HG02840 (cell line): Measurements from ENCODE around the gene RTN4RL2.

Source experiments
- ATAC-seq: cut with Tn5 transposase; IDR thresholded peaks from one replicate; pipeline ENCODE4 v1.9.1; 2021; ENCODE audit warnings: mild to moderate bottlenecking, moderate library complexity, moderate number of reproducible peaks; ENCODE audit not compliant: unreplicated experiment, low FRiP score

RTN4RL2 gene

GRCh38 chr11:57460022-57460757 is at the start of gene RTN4RL2:
TSS of gene RTN4RL2 (plus strand) at chr11:57460528. CDS start at chr11:57460866, 338 bp downstream.
- ATAC-seq: no peak

GRCh38 chr11:57413681-57414080 is 46.6 kb upstream of the RTN4RL2 start:
- ATAC-seq: no peak

- ATAC-seq: no peak
Observed at GRCh38 chr11:57414612-57415212, 45.6 kb upstream of the RTN4RL2 start.

- ATAC-seq: no peak
Observed at GRCh38 chr11:57416436-57416835, 43.9 kb upstream of the RTN4RL2 start.

- no peak for ATAC-seq
Observed at GRCh38 chr11:57417056-57417455, 43.3 kb upstream of the RTN4RL2 start.

GRCh38 chr11:57418131-57418530 is 42.2 kb upstream of the RTN4RL2 start:
- no peak for ATAC-seq

GRCh38 chr11:57419146-57419545 is 41.2 kb upstream of the RTN4RL2 start:
- ATAC-seq: no peak

GRCh38 chr11:57421066-57421465 is 39.3 kb upstream of the RTN4RL2 start:
- no peak for ATAC-seq

GRCh38 chr11:57421805-57422204 is 38.5 kb upstream of the RTN4RL2 start:
- no peak for ATAC-seq

GRCh38 chr11:57422669-57423068 is 37.7 kb upstream of the RTN4RL2 start:
- no peak for ATAC-seq

GRCh38 chr11:57424137-57424791 is 36.1 kb upstream of the RTN4RL2 start:
- no peak for ATAC-seq

- peak; percentile 94 for ATAC-seq
Observed at GRCh38 chr11:57424792-57425564, 35.4 kb upstream of the RTN4RL2 start.

- no peak for ATAC-seq
Observed at GRCh38 chr11:57425565-57426438, 34.5 kb upstream of the RTN4RL2 start.

- ATAC-seq: no peak
Observed at GRCh38 chr11:57426439-57426928, 33.8 kb upstream of the RTN4RL2 start.

- peak; percentile 43 for ATAC-seq
Observed at GRCh38 chr11:57426929-57427726, 33.2 kb upstream of the RTN4RL2 start, which contains the start of gene SLC43A3. TSS of gene SLC43A3 (minus strand) at chr11:57427121. CDS start at chr11:57426172, 949 bp downstream.

- no peak for ATAC-seq
Observed at GRCh38 chr11:57427727-57428082, 32.6 kb upstream of the RTN4RL2 start.

- ATAC-seq: no peak
Observed at GRCh38 chr11:57428643-57429042, 31.7 kb upstream of the RTN4RL2 start.

- ATAC-seq: no peak
Observed at GRCh38 chr11:57429946-57430345, 30.4 kb upstream of the RTN4RL2 start.

- no peak for ATAC-seq
Observed at GRCh38 chr11:57430952-57431351, 29.4 kb upstream of the RTN4RL2 start.
